MM.1S (cell line): ENCODE measurements around the gene TNFAIP8.

Experiments
- CTCF ChIP-seq: fragments of 300-600 bp; sonication (generic); IDR thresholded peaks from 2 replicates; pipeline ENCODE4 v1.5.1; 2016; ENCODE audit warnings: antibody characterized with exemption, low read length, mixed read lengths
- EZH2 ChIP-seq: fragments of 300-600 bp; sonication (generic); optimal IDR thresholded peaks from 2 replicates; pipeline ENCODE3; 2017; ENCODE audit warnings: low read depth, mild to moderate bottlenecking, antibody characterized with exemption, low read length, mixed read lengths
- EZH2phosphoT487 ChIP-seq: fragments of 300-600 bp; sonication (generic); IDR thresholded peaks from 2 replicates; pipeline ENCODE4 v1.6.1; 2018; ENCODE audit warnings: antibody characterized with exemption, low read length

- no peak for TF ChIP-seq CTCF
- no peak for TF ChIP-seq EZH2
- TF ChIP-seq EZH2phosphoT487, result no peak
Measured at GRCh38 chr5:119316086-119316485, 39.7 kb upstream of the TNFAIP8 start.
